Activated CD4-positive, alpha-beta T cell treated with anti-CD3 and anti-CD28 coated beads for 36 hours (primary cell): ENCODE measurements around the gene GTPBP8. TPM values are rescaled to one million over a fixed set of nuclear protein-coding genes. Genes with fewer than 3 reads are reported as not detected.
"Not testable (repeated sequence)": the region's sequence is repeated elsewhere in the genome, so short reads cannot be mapped to it uniquely, and the experiment has no call there.

Experiments
- ATAC-seq: fragments of 200-7000 bp; cut with Tn5 transposase; one replicate; pipeline ENCODE4 v1.10.0; 2021; ENCODE audit warnings: mild to moderate bottlenecking, moderate library complexity
- CTCF ChIA-PET: fragments of 350-600 bp; sonication (Branson Sonifier 250); formaldehyde crosslinking; loops from one replicate; lab custom pipeline; 2021; ENCODE audit warnings: antibody characterized with exemption; lab: Charles Lee
- POLR2A ChIA-PET: fragments of 350-600 bp; sonication (Branson Sonifier 250); formaldehyde crosslinking; loops from one replicate; lab custom pipeline; 2021; ENCODE audit warnings: antibody characterized with exemption, inconsistent platforms; lab: Charles Lee
- DNase-seq: peaks from one replicate; pipeline ENCODE4 v3.0.0-alpha.2; 2020
- H3K27ac Mint-ChIP-seq: one replicate; pipeline ENCODE4 v1.8.0; 2021; ENCODE audit warnings: mixed read lengths
- H3K27me3 Mint-ChIP-seq: one replicate; pipeline ENCODE4 v1.8.0; 2021; ENCODE audit warnings: mixed read lengths
- H3K36me3 Mint-ChIP-seq: one replicate; pipeline ENCODE4 v1.8.0; 2021; ENCODE audit warnings: low read depth, mixed read lengths
- H3K4me1 Mint-ChIP-seq: one replicate; pipeline ENCODE4 v1.8.0; 2021; ENCODE audit warnings: mixed read lengths
- H3K4me3 Mint-ChIP-seq: one replicate; pipeline ENCODE4 v1.8.0; 2021; ENCODE audit warnings: mild to moderate bottlenecking, moderate library complexity, mixed read lengths
- H3K9me3 Mint-ChIP-seq: one replicate; pipeline ENCODE4 v1.8.0; 2021; ENCODE audit warnings: low read depth, mixed read lengths
- intact Hi-C, 2 experiments: fragments of 100-400 bp; cut with DNase I in 1 of 2; cut with micrococcal nuclease in 1 of 2; formaldehyde crosslinking; loops; one replicate each; pipeline versions ENCODE4 v1.14.2 to v1.15.1; 2022 to 2024; cut with DNase I, micrococcal nuclease
- total RNA-seq, 2 experiments: library from RNA; stranded (reverse); gene quantifications; one replicate each; pipeline ENCODE4 v1.2.3, GENCODE V29; 2021

The GTPBP8 gene
- total RNA-seq, 2 experiments from 2014 or later: 34.3 to 43.0 TPM

- no peaks in the 10 kb centered on the region for H3K27me3 Mint-ChIP-seq
- peak; percentile 90 for ATAC-seq
- H3K27ac Mint-ChIP-seq: peak overlapping the region; percentile 94
- CTCF ChIA-PET: interaction anchor here (0.9 to 5.1 kb wide), 10 partner anchors 9 to 40 kb away, joined by 3 to 32 read pairs (median 10); partner anchors contain the start of gene GTPBP8
- intact Hi-C loops: loop anchor here (1.0 to 10.0 kb wide), 9 partner anchors 14 to 885 kb away; partner anchors contain the start of genes NAA50 (in 2 of the 2), SLC35A5 (in 2 of the 2), USF3 (in 2 of the 2) and ATP6V1A (in 1 of the 2)
- POLR2A ChIA-PET: interaction anchor here (0.6 to 2.1 kb wide), 9 partner anchors 14 to 727 kb away, joined by 3 to 21 read pairs (median 4); partner anchors contain the start of genes ATG3, ATP6V1A, CD200R1 and GTPBP8
- no peaks in the 10 kb centered on the region for H3K9me3 Mint-ChIP-seq
- H3K4me1 Mint-ChIP-seq: peaks cover 55% of the 10 kb centered on the region
- peak overlapping the region; percentile 85 for H3K4me3 Mint-ChIP-seq
- peaks cover 36% of the 10 kb centered on the region for H3K36me3 Mint-ChIP-seq
- peak; percentile 96 for DNase-seq
These were observed 28.7 kb downstream of the GTPBP8 start for GRCh38 chr3:113019182-113020137.

DNA sequence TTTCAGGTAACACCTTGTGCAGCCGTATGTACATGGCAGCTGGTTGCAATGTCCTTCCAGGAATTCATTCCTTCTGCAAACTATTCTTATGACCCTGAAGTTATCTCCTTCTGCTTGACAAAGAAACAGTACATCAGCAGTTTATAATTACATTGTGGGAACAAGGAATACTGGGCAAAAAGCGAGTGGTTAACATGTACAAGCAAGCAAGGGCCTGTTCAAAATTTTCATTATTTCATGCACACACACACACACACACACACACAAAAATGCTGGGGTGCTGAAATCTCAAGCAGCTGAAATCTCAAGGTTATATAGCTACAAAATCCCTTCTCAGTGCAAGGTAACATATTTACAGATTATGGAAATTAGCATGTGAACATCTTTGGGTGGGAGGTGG lies 30.7 kb downstream of the GTPBP8 start:
- no peaks in the 10 kb centered on the region for H3K27me3 Mint-ChIP-seq
- POLR2A ChIA-PET: no interaction called here
- intact Hi-C loops: no loop called here
- ATAC-seq (no peak), DNase-seq (no peak)
- peaks cover 44% of the 10 kb centered on the region for H3K4me1 Mint-ChIP-seq
- peaks cover 20% of the 10 kb centered on the region for H3K36me3 Mint-ChIP-seq
- no peak overlapping the region for H3K4me3 Mint-ChIP-seq
- H3K9me3 Mint-ChIP-seq: no peaks in the 10 kb centered on the region
- no peak overlapping the region for H3K27ac Mint-ChIP-seq
- CTCF ChIA-PET: interaction anchor here (1.1 to 5.1 kb wide), 4 partner anchors 14 to 281 kb away, joined by 3 to 32 read pairs (median 4); partner anchors contain the start of gene CD200R1

DNA sequence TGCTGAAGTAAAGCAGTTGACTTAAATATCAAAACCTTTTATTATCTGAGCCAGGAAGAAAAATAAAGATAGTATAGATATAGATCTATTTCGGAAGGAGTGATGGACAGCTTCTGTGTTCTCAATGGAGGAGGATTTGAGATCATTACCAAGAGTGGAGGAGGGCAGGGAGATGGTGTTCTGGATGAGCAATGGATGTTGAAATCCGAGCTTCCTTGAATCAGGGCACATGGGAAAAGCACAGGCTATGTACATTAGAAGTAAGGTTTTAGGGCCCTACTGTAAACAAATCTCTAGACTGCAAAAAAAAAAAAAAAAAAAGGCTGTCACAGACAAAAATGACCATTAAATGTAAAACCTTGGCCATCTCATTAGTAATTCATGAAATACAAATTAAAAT lies 43.2 kb downstream of the GTPBP8 start:
- DNase-seq (no peak), ATAC-seq (no peak)
- Mint-ChIP-seq H3K27me3 (no peaks in the 10 kb centered on the region), H3K9me3 (no peaks in the 10 kb centered on the region), H3K4me1 (no peaks in the 10 kb centered on the region), H3K27ac (no peak overlapping the region), H3K4me3 (no peak overlapping the region), H3K36me3 (peaks cover 4% of the 10 kb centered on the region)
- ChIA-PET CTCF (interaction anchor here (0.7 to 4.0 kb wide), 9 partner anchors 14 to 322 kb away, joined by 3 to 32 read pairs (median 4); a partner anchor contains a TSS), POLR2A (no interaction called here)
- intact Hi-C loops: no loop called here

- ChIA-PET CTCF (interaction anchor here (0.5 to 4.0 kb wide), 20 partner anchors 12 to 652 kb away, joined by 3 to 32 read pairs (median 3); a partner anchor contains a TSS), POLR2A (interaction anchor here (0.6 kb wide), 1 partner anchor 383 kb away, joined by 7 read pairs; no protein-coding TSS in a partner anchor)
- DNase-seq (peak; percentile 31), ATAC-seq (peak; percentile 73)
- no peaks in the 10 kb centered on the region for H3K9me3 Mint-ChIP-seq
- intact Hi-C loops: no loop called here
- H3K36me3 Mint-ChIP-seq: peaks cover 4% of the 10 kb centered on the region
- H3K27ac Mint-ChIP-seq: no peak overlapping the region
- no peak overlapping the region for H3K4me3 Mint-ChIP-seq
- H3K4me1 Mint-ChIP-seq: no peaks in the 10 kb centered on the region
- no peaks in the 10 kb centered on the region for H3K27me3 Mint-ChIP-seq
These were observed 44.7 kb downstream of the GTPBP8 start for GRCh38 chr3:113035387-113035982.

DNA sequence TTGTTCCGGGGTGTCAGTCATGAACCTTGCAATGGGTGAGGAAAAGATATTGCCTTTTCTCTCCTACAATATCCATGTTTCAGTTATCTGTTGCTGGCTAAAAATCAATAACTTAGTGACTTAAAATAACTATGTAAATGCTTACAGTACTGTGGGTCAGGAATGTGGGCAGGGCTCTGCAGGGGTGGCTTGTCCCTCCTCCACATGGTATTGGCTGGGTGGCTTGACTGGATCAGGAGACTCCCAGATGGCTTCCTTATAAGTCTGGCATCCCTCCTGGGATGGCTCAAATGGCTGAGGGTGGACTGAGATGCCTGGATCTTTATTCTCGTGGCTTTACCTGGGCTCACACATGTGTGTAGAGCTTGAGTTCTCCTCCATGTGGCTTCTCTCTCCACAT lies 47.5 kb downstream of the GTPBP8 start:
- Mint-ChIP-seq H3K4me3 (no peak overlapping the region), H3K36me3 (peaks cover 4% of the 10 kb centered on the region), H3K4me1 (no peaks in the 10 kb centered on the region), H3K27ac (no peak overlapping the region), H3K27me3 (no peaks in the 10 kb centered on the region), H3K9me3 (no peaks in the 10 kb centered on the region)
- intact Hi-C loops: no loop called here
- ChIA-PET CTCF (no interaction called here), POLR2A (no interaction called here)
- DNase-seq (no peak), ATAC-seq (no peak)

DNA sequence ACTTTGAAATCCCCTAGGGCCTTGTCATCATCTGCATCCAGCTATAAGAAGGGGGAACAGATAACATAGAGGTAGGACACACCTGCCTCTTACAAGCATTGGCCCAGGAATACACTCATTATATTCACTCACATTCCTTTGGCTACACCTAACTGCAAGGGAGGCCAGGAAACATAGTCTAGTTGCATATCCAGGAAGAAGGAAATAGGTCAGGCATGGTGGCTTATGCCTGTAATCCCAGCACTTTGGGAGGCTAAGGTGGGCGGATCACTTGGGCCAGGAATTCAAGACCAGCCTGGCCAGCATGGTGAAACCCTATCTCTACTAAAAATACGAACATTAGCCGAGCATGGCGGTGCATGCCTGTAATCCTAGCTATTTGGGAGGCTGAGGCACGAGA lies 48.8 kb downstream of the GTPBP8 start:
- ATAC-seq (no peak), DNase-seq (no peak)
- ChIA-PET POLR2A (no interaction called here), CTCF (interaction anchor here (0.9 kb wide), 1 partner anchor 290 kb away, joined by 3 read pairs; no protein-coding TSS in a partner anchor)
- no peak overlapping the region for H3K4me3 Mint-ChIP-seq
- H3K9me3 Mint-ChIP-seq: no peaks in the 10 kb centered on the region
- H3K36me3 Mint-ChIP-seq: peaks cover 4% of the 10 kb centered on the region
- H3K4me1 Mint-ChIP-seq: no peaks in the 10 kb centered on the region
- H3K27ac Mint-ChIP-seq: no peak overlapping the region
- H3K27me3 Mint-ChIP-seq: no peaks in the 10 kb centered on the region
- intact Hi-C loops: no loop called here

DNA sequence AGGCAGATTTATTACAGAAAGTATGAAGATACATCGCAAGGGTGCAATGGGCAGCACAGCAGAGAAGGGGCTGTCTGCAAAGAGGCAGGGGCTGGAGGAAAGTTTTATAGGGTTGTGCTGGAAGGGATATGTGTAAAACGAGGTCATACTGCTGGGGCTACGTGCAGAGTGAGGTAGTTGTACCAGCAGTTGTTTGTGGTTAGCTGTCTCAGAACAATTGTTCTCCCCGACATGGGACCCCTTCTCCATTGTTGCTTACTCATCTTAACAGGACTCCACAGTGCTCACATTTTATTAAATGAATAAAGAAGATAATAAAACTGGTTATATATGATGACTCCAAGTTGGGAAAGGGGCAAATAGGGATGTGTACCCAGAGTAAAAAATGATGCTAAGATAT lies 49.4 kb downstream of the GTPBP8 start:
- H3K4me1 Mint-ChIP-seq: no peaks in the 10 kb centered on the region
- ATAC-seq: no peak
- H3K36me3 Mint-ChIP-seq: peaks cover 9% of the 10 kb centered on the region
- ChIA-PET CTCF (no interaction called here), POLR2A (no interaction called here)
- no peak overlapping the region for H3K4me3 Mint-ChIP-seq
- DNase-seq: no peak
- intact Hi-C loops: no loop called here
- H3K27me3 Mint-ChIP-seq: no peaks in the 10 kb centered on the region
- H3K9me3 Mint-ChIP-seq: peaks cover 3% of the 10 kb centered on the region
- H3K27ac Mint-ChIP-seq: no peak overlapping the region

DNA sequence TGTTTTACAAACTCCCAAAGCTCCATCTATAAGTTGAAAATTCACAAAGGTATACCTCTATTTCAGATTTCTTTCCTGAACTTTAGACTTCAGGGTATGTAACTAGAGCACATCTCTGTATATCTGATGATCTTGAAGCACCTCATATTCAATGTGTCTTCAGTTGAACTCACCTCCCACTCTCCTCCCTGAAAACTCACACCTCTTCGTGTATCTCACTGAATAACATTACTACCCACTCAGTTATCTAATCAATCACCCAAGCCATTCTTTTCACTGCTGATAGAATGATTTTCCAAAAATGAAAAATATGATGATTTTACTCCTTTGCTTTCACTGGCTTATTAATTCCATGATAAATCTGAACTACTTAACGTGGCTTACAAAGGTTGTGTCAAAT lies 52.9 kb downstream of the GTPBP8 start:
- H3K27ac Mint-ChIP-seq: no peak overlapping the region
- ATAC-seq (no peak), DNase-seq (no peak)
- intact Hi-C loops: no loop called here
- CTCF ChIA-PET: no interaction called here
- H3K9me3 Mint-ChIP-seq: peaks cover 5% of the 10 kb centered on the region
- H3K4me1 Mint-ChIP-seq: no peaks in the 10 kb centered on the region
- no peaks in the 10 kb centered on the region for H3K27me3 Mint-ChIP-seq
- no peak overlapping the region for H3K4me3 Mint-ChIP-seq
- peaks cover 7% of the 10 kb centered on the region for H3K36me3 Mint-ChIP-seq
- POLR2A ChIA-PET: no interaction called here

DNA sequence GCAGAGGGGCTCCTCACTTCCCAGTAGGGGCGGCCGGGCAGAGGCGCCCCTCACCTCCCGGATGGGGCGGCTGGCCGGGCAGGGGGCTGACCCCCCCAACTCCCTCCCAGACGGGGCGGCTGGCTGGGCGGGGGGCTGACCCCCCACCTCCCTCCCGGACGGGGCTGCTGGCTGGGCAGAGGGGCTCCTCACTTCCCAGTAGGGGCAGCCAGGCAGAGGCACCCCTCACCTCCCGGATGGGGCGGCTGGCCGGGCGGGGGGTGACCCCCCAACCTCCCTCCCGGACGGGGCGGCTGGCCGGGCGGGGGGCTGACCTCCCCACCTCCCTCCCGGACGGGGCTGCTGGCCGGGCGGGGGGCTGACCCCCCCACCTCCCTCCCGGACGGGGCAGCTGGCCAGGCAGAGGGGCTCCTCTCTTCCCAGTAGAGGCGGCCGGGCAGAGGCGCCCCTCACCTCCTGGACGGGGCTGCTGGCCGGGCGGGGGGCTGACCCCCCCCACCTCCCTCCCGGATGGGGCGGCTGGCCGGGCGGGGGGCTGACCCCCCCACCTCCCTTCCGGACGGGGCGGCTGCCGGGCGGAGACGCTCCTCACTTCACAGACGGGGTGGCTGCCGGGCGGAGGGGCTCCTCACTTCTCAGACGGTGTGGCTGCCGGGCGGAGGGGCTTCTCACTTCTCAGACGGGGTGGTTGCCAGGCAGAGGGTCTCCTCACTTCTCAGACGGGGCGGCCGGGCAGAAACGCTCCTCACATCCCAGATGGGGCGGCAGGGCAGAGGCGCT lies 55.6 kb downstream of the GTPBP8 start:
- ATAC-seq, POLR2A ChIA-PET, H3K27ac Mint-ChIP-seq, intact Hi-C loops, H3K4me1 Mint-ChIP-seq, H3K36me3 Mint-ChIP-seq, H3K27me3 Mint-ChIP-seq, H3K9me3 Mint-ChIP-seq, DNase-seq, CTCF ChIA-PET, H3K4me3 Mint-ChIP-seq: not testable (repeated sequence)

DNA sequence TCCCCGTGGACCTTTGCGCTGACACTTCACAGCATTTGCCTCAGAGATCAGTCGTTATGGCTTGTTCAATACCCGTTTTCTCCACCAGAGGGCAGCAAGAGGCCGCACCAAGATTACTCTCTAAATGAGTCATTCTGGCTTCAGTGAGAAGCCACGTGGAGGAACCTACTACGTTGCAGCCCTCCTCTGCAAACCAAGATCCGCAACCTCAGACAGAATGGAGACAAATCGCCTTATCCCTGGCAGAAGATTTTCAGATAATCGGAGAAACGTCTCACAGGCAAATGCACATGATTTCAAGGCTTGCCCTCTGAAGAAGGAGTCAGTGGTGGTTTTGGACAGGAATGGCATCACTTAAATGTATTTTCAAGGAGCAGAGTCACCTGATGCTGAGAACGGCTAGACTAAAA lies 60.5 kb downstream of the GTPBP8 start:
- peak; percentile 92 for DNase-seq
- Mint-ChIP-seq H3K4me1 (peaks cover 2% of the 10 kb centered on the region), H3K4me3 (no peak overlapping the region), H3K27ac (no peak overlapping the region), H3K36me3 (no peaks in the 10 kb centered on the region), H3K27me3 (no peaks in the 10 kb centered on the region), H3K9me3 (no peaks in the 10 kb centered on the region)
- ATAC-seq: peak; percentile 95
- POLR2A ChIA-PET: no interaction called here
- CTCF ChIA-PET: interaction anchor here (0.8 to 4.7 kb wide), 4 partner anchors 17 to 526 kb away, joined by 3 to 31 read pairs (median 5); no protein-coding TSS in a partner anchor
- intact Hi-C loops: loop anchor here (1.0 to 10.0 kb wide), 6 partner anchors 85 to 694 kb away; no protein-coding TSS in a partner anchor
